ENCODE results near the gene DUSP22. TPM values are rescaled to one million over a fixed set of nuclear protein-coding genes. Genes with fewer than 3 reads are reported as not detected.

The DUSP22 gene
- total RNA-seq, 1 donor, result 17.0 TPM

- no peak for TF ChIP-seq CTCF (IDR thresholded peaks at IDR 0.05; ENCODE audit: insufficient read depth, low read length)
These were observed 24.4 kb downstream of the DUSP22 start for GRCh38 chr6:316753-317038.

GRCh38 chr6:317060-317447 lies 24.8 kb downstream of the DUSP22 start:
- TF ChIP-seq CTCF (IDR thresholded peaks at IDR 0.05; ENCODE audit: insufficient read depth, low read length), result no peak
- DNase-seq (ENCODE audit: low read depth), result no peak
- no peak overlapping the region for H3K4me3 ChIP-seq (ENCODE audit: low read depth, low read length)

More at GRCh38 chr6:316753-317038, 24.4 kb downstream of the DUSP22 start:
- DNase-seq (ENCODE audit: low read depth), result no peak
- no peak overlapping the region for H3K4me3 ChIP-seq (ENCODE audit: low read depth, low read length)

GRCh38 chr6:317448-318144 lies 25.3 kb downstream of the DUSP22 start:
- no peak for DNase-seq (ENCODE audit: low read depth)
- no peak overlapping the region for H3K4me3 ChIP-seq (ENCODE audit: low read depth, low read length)
- TF ChIP-seq CTCF (IDR thresholded peaks at IDR 0.05; ENCODE audit: insufficient read depth, low read length), result no peak

- TF ChIP-seq CTCF (IDR thresholded peaks at IDR 0.05; ENCODE audit: insufficient read depth, low read length), result no peak
- H3K4me3 ChIP-seq (ENCODE audit: low read depth, low read length), result no peak overlapping the region
- no peak for DNase-seq (ENCODE audit: low read depth)
These were observed 26.1 kb downstream of the DUSP22 start for GRCh38 chr6:318243-318890.

GRCh38 chr6:319177-320131 lies 27.2 kb downstream of the DUSP22 start:
- DNase-seq (ENCODE audit: low read depth), result no peak
- TF ChIP-seq CTCF (IDR thresholded peaks at IDR 0.05; ENCODE audit: insufficient read depth, low read length), result no peak
- H3K4me3 ChIP-seq (ENCODE audit: low read depth, low read length), result no peak overlapping the region

- no peak overlapping the region for H3K4me3 ChIP-seq (ENCODE audit: low read depth, low read length)
These were observed 28.3 kb downstream of the DUSP22 start for GRCh38 chr6:320351-321157.

More at GRCh38 chr6:320351-321157, 28.3 kb downstream of the DUSP22 start:
- no peak for TF ChIP-seq CTCF (IDR thresholded peaks at IDR 0.05; ENCODE audit: insufficient read depth, low read length)
- no peak for DNase-seq (ENCODE audit: low read depth)

Data from fibroblast of the aortic adventitia (primary cell).